HG03442 (cell line): Measurements from ENCODE around the gene PLCZ1.
"Not testable (repeated sequence)": the region's sequence is repeated elsewhere in the genome, so short reads cannot be mapped to it uniquely, and the experiment has no call there.

Source experiments
- ATAC-seq: cut with Tn5 transposase; IDR thresholded peaks from one replicate; pipeline ENCODE4 v1.9.1; 2021; ENCODE audit warnings: mild to moderate bottlenecking, moderate library complexity; ENCODE audit not compliant: unreplicated experiment

Gene PLCZ1

GRCh38 chr12:18737819-18738218, at the start of gene PLCZ1, which contains the start of gene CAPZA3:
Gene PLCZ1, minus strand, starts transcription at chr12:18738012. Its CDS starts 641 bp downstream, at chr12:18737371.
Gene CAPZA3, plus strand, starts transcription at chr12:18738119. Its CDS starts 150 bp downstream, at chr12:18738269.
- no peak for ATAC-seq

- not testable (repeated sequence) for ATAC-seq
Measured at GRCh38 chr12:18785465-18785864, 47.7 kb upstream of the PLCZ1 start.

DNA sequence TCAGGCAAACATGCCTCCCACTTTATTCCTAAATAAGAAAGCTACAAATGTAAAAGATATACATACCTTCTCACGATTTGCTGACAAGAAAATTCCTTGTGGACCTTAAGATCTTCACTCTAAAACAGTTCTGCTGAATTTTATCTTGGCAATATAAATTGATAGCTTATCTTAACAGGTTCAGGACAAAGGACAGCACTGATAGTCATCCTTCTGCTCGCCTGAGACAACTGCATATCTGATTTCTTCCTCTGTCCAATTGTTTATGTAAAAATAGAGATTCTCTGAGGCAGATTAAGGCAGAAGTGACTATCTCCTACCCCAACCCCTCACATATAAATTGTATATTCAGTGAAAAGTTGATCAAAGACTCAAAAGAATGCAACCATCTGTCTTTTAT, 45.0 kb upstream of the PLCZ1 start:
- ATAC-seq = no peak

GRCh38 chr12:18766479-18766878, 28.7 kb upstream of the PLCZ1 start:
- ATAC-seq = not testable (repeated sequence)

DNA sequence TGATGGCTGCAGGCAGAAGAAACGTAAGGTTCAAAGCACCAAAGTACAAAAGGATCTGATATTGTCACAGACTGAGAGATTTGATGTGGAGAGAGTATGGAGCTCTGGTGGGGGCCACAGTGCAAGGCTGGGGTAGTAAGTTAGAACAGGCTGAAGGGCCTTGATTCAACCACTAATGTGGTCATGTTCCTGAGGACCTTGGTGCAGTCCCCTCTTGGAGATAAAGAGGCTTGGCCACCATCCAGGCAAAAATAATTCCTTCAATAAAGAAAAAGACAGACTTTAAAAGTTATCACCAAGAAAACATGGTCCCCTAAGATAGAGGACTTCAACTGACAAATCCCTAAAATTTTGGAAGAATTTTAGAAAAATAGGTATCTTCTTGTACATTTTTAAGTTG, 17.5 kb upstream of the PLCZ1 start:
- no peak for ATAC-seq

- ATAC-seq = no peak
Measured at GRCh38 chr12:18754124-18754707, 16.4 kb upstream of the PLCZ1 start.

- no peak for ATAC-seq
Measured at GRCh38 chr12:18753481-18754123, 15.8 kb upstream of the PLCZ1 start.

GRCh38 chr12:18752947-18753346, 15.1 kb upstream of the PLCZ1 start:
- ATAC-seq = no peak

GRCh38 chr12:18752280-18752920, 14.6 kb upstream of the PLCZ1 start:
- no peak for ATAC-seq

DNA sequence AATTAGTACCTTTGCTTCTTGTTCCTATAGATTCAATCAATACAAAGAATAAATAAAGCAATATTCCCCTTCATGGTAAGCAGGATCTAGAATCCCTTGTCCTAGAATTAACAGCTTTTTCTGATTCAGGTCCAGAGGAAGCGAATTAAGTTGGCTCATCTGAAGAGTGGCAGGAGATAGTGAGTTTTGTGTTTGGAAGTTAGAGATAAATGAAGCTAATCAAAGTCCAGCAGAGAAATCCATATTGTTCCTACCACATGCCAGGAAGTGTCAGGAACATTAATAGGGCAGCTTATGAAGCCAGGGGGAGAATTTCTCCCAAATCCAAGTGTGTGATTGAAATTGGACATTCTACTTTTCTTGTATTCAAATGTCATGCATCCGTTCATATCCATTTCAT, 14.1 kb upstream of the PLCZ1 start:
- ATAC-seq = no peak

GRCh38 chr12:18750085-18750484, 12.3 kb upstream of the PLCZ1 start:
- no peak for ATAC-seq

DNA sequence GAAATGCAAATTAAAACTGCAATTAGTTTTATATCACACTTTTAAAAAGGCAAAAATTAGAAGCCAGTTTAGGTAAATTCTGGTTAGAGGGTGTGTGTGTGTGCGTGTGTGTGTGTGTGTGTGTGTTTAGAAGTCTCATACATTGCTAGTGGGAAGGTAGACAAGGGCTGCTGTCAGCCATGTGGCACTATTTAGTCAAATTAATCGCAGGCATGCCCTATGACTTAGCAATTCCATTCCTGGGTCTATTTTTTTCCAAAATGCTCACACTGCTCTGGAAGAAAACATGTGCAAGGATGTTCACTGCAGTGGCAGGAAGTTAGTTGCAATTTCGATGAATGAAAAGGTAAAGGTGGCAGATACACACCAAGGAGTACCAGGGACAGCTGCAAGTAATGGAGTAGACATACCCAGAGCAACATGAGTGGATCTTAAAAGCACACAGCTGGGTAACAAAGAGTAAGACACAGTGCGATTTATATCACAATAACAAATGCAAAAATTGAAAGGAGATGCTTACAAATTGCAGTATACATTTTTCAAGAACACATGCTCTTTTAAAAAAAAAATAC, 11.7 kb upstream of the PLCZ1 start:
- no peak for ATAC-seq

DNA sequence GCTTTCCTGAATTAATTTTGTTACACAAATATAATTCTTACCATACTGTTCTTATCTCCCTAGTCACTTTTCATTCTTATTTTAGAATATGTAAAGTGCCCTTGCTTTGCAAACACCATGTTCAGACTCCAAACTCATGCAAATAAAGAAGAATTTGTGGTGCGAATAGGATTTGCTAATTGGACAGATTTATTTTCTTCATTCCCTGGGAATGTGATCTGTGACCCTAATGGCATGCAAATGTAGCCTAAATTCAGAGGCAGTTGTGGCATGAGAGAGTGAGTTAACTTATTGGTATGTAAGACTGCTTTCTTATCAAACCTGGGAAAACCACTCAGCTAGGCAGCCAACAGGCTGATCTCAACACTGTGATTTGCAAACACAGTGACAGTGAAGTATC, 10.1 kb upstream of the PLCZ1 start:
- no peak for ATAC-seq

- ATAC-seq = no peak
Measured at GRCh38 chr12:18731156-18731555, 6.7 kb downstream of the PLCZ1 start.

- no peak for ATAC-seq
Measured at GRCh38 chr12:18723752-18724151, 14.1 kb downstream of the PLCZ1 start.

GRCh38 chr12:18721452-18721851, 16.4 kb downstream of the PLCZ1 start:
- ATAC-seq = no peak

DNA sequence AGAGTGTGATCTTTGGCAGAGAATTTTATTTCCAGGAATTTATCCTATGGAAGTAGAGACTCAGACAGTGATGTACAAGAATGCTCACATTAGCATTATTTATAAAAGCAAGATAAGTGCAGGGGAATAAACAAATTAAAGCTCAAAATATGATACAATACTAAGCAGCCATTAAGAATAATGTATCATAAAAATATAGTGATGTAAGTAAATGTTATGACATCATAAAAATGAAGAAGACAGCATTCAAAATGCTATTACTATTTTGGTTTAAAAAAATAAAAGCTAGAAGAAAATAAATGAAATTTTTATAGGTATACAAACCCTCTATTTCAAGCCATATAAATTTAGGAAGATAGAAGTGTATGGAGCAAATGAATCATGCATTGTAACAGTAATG, 17.1 kb downstream of the PLCZ1 start:
- ATAC-seq = no peak

- no peak for ATAC-seq
Measured at GRCh38 chr12:18719922-18720510, 17.8 kb downstream of the PLCZ1 start.

- no peak for ATAC-seq
Measured at GRCh38 chr12:18718462-18718861, 19.4 kb downstream of the PLCZ1 start.

- ATAC-seq = no peak
Measured at GRCh38 chr12:18716236-18716635, 21.6 kb downstream of the PLCZ1 start.

DNA sequence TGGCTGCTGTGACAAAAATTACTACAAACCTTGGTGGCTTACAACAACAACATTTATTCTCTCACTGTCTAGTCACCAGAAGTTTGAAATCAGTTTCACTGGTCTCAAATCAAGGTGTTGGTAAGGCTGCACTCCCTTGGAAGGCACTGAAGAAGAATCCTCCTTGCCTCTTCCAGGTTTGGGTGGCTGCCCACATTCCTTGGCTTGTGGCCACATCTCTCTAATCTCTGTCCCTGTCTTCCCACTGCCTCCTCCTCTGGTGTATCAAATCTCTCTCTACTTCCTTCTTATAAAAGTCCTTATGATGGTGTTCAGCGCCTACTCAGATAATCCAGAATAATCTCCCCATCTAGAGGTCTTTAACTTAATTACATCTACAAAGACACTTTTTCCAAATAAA, 31.0 kb downstream of the PLCZ1 start:
- ATAC-seq = no peak

GRCh38 chr12:18703911-18704310, 33.9 kb downstream of the PLCZ1 start:
- no peak for ATAC-seq
